Measurements from ENCODE around the gene ADRA1B.

ADRA1B gene

DNA sequence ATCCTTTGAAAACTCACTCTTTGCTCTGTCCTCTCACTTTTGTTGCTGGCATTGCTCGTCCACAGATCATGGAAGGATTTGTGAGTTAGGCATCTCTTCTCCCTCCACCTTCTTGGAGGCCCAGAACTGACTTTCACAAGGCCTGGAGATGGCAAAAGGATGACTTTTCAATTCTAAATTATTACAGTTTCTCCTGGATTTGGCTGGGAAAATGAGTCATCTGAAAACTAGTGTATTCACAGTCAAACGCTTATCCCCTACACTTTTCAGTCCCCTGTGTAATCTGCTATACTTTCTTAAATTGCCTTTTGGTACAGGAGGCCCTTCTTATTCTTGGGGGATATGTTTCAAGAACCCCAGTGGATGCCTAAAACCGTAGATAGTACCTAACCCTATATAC, 35.6 kb downstream of the ADRA1B start:
- TF ChIP-seq TAF1 (IDR thresholded peaks at IDR 0.05; ENCODE audit: borderline replicate concordance, insufficient read depth, low read length) (no peak), SIN3A (IDR thresholded peaks at IDR 0.05; ENCODE audit: borderline replicate concordance, insufficient read depth, low read length) (no peak), FOXP2 (optimal IDR thresholded peaks at IDR 0.05; ENCODE audit: borderline replicate concordance, extremely low read depth, extremely low read length, insufficient read depth) (no peak), POLR2AphosphoS5 (IDR thresholded peaks at IDR 0.05; ENCODE audit: low read depth, low read length) (no peak)
- TF ChIP-seq, protein P1, sequence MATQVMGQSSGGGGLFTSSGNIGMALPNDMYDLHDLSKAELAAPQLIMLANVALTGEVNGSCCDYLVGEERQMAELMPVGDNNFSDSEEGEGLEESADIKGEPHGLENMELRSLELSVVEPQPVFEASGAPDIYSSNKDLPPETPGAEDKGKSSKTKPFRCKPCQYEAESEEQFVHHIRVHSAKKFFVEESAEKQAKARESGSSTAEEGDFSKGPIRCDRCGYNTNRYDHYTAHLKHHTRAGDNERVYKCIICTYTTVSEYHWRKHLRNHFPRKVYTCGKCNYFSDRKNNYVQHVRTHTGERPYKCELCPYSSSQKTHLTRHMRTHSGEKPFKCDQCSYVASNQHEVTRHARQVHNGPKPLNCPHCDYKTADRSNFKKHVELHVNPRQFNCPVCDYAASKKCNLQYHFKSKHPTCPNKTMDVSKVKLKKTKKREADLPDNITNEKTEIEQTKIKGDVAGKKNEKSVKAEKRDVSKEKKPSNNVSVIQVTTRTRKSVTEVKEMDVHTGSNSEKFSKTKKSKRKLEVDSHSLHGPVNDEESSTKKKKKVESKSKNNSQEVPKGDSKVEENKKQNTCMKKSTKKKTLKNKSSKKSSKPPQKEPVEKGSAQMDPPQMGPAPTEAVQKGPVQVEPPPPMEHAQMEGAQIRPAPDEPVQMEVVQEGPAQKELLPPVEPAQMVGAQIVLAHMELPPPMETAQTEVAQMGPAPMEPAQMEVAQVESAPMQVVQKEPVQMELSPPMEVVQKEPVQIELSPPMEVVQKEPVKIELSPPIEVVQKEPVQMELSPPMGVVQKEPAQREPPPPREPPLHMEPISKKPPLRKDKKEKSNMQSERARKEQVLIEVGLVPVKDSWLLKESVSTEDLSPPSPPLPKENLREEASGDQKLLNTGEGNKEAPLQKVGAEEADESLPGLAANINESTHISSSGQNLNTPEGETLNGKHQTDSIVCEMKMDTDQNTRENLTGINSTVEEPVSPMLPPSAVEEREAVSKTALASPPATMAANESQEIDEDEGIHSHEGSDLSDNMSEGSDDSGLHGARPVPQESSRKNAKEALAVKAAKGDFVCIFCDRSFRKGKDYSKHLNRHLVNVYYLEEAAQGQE (IDR thresholded peaks at IDR 0.05; ENCODE audit: insufficient read depth in 1 of 2, low read depth in 2 of 2, low read length in 2 of 2), result no peak

GRCh38 chr5:159953609-159954008, 37.3 kb downstream of the ADRA1B start:
- TF ChIP-seq SIN3A (IDR thresholded peaks at IDR 0.05; ENCODE audit: borderline replicate concordance, insufficient read depth, low read length) (no peak), FOXP2 (optimal IDR thresholded peaks at IDR 0.05; ENCODE audit: borderline replicate concordance, extremely low read depth, extremely low read length, insufficient read depth) (no peak)

DNA sequence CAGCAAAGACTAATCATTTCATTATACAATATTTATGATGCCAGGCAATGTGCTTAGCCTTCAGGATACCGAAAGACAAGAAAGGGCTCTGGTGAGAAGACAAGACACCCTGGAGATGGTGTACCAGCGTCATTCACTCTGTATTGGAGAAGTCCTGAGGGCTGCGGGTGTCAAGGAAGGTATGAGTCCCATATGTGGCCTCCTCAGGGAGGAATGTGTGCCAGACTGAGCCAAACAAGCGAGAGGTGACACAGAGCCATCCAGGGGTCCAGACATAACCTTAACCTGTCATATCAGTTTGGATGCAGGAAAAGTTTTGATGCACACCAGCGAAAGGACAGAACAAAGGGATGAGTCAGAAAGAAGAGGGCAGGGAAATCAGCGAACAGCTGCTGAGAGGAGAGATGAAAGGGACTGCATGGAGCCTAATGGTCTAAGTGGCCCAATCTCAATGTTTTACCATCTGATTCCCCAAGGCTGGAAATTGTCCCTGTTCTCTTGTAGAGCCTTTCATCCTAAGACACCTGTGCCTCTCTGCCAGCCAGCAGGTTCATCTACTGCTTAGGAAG, 38.9 kb downstream of the ADRA1B start:
- no peak for TF ChIP-seq SIN3A (IDR thresholded peaks at IDR 0.05; ENCODE audit: borderline replicate concordance, insufficient read depth, low read length)
- no peak for TF ChIP-seq POLR2AphosphoS5 (IDR thresholded peaks at IDR 0.05; ENCODE audit: low read depth, low read length)
- TF ChIP-seq, protein P1 (IDR thresholded peaks at IDR 0.05; ENCODE audit: insufficient read depth in 1 of 2, low read depth in 2 of 2, low read length in 2 of 2), result no peak
- no peak for TF ChIP-seq FOXP2 (optimal IDR thresholded peaks at IDR 0.05; ENCODE audit: borderline replicate concordance, extremely low read depth, extremely low read length, insufficient read depth)
- no peak for TF ChIP-seq TAF1 (IDR thresholded peaks at IDR 0.05; ENCODE audit: borderline replicate concordance, insufficient read depth, low read length)

DNA sequence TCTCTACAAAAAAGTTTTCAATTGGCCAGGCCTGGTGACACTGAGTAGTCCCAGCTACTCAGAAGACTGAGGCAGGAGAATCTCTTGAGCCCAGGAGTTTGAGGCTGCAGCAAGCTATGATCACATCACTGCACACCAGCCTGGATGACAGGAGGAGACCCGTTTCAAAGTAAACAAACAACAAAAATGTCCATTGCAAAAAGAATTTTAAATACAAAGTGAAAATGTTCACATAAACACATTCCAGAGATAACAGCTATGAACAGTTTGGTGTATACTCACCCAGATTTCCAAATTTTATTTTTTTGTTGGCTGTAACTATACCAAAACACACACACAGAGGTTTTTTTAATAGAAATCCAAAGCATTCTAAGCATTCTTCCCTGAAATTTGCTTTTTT, 39.8 kb downstream of the ADRA1B start:
- no peak for TF ChIP-seq FOXP2 (optimal IDR thresholded peaks at IDR 0.05; ENCODE audit: borderline replicate concordance, extremely low read depth, extremely low read length, insufficient read depth)
- TF ChIP-seq TAF1 (IDR thresholded peaks at IDR 0.05; ENCODE audit: borderline replicate concordance, insufficient read depth, low read length), result no peak
- no peak for TF ChIP-seq POLR2AphosphoS5 (IDR thresholded peaks at IDR 0.05; ENCODE audit: low read depth, low read length)
- no peak for TF ChIP-seq SIN3A (IDR thresholded peaks at IDR 0.05; ENCODE audit: borderline replicate concordance, insufficient read depth, low read length)
- TF ChIP-seq, protein P1 (IDR thresholded peaks at IDR 0.05; ENCODE audit: insufficient read depth in 1 of 2, low read depth in 2 of 2, low read length in 2 of 2), result no peak

DNA sequence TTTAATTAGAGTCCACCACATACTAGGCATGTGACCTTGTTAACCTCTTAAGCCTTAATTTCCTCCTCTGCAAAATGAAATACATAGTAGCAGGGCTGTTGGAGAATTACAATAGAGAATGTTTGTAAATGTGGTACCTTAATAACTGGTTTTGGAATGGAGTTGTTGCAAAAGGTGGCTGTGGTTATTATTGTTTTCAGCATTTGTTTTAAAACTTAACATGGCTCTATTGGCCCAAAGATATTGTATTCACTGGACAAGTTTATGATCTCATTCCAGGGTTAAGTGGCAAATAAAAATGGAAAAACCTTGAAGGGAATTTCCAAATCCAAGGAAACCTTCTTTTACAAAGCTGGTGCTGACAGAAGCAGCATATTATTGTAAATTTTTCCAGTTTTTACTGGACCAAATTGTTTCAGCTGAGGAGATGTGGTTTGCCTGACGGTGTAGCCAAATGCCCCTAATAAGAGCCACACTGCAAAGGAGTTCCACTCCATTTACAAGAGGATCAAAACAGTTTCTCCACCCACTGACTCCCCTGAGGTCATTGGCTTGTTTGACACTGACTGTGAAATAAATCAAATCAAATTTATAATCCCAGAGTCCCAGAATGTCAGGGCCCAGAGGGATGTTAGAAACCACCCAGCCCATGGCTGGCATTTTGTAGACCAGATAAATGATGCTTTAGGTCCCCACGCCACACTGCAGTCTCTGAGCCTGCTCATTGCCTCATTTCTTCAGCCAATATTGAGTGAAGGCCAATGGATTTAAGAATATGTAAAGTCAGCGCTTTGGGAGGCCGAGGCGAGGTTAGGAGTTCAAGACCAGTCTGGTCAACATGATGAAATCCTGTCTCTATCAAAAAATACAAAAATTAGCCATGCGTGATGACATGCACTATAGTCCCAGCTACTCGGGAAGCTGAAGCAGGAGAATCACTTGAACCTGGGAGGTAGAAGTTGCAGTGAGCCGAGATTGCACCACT, 45.2 kb downstream of the ADRA1B start:
- TF ChIP-seq, protein P1 (IDR thresholded peaks at IDR 0.05; ENCODE audit: insufficient read depth in 1 of 2, low read depth in 2 of 2, low read length in 2 of 2), result no peak
- TF ChIP-seq FOXP2 (optimal IDR thresholded peaks at IDR 0.05; ENCODE audit: borderline replicate concordance, extremely low read depth, extremely low read length, insufficient read depth) (no peak), POLR2AphosphoS5 (IDR thresholded peaks at IDR 0.05; ENCODE audit: low read depth, low read length) (no peak), TAF1 (IDR thresholded peaks at IDR 0.05; ENCODE audit: borderline replicate concordance, insufficient read depth, low read length) (no peak), SIN3A (IDR thresholded peaks at IDR 0.05; ENCODE audit: borderline replicate concordance, insufficient read depth, low read length) (no peak)
